Psoas muscle (tissue), 8 donors: ENCODE measurements around the gene LRP1B. TPM values are rescaled to one million over a fixed set of nuclear protein-coding genes. Genes with fewer than 3 reads are reported as not detected.

Source experiments
- ATAC-seq, 4 donors: fragments of 200-7000 bp; cut with Tn5 transposase; one replicate each; pipeline ENCODE4 v1.9.1; 2020; ENCODE audit warnings: moderate library complexity in 3 of 4, mild to moderate bottlenecking in 2 of 4
- DNase-seq, 2 donors: peaks; one replicate each; pipeline ENCODE4 v3.0.0-alpha.2; 2020
- H3K27ac ChIP-seq: fragments of 200-600 bp; one replicate; pipeline ENCODE4 v1.8.0; 2022
- H3K27me3 ChIP-seq, 3 donors: fragments of 200-600 bp in 1 of 3; one replicate each; pipeline versions ENCODE4 v1.6.1 to v1.8.0; 2013 to 2022; ENCODE audit warnings: low read length in 2 of 3, mild to moderate bottlenecking in 2 of 3, moderate library complexity in 1 of 3; ENCODE audit not compliant: insufficient read depth in 3 of 3
- H3K36me3 ChIP-seq, 2 donors: fragments of 200-600 bp in 1 of 2; one replicate each; pipeline versions ENCODE4 v1.6.1 to v1.8.0; 2013 to 2022; ENCODE audit warnings: low read depth in 1 of 2, mild to moderate bottlenecking in 1 of 2, moderate library complexity in 1 of 2; ENCODE audit not compliant: insufficient read depth in 1 of 2
- H3K4me1 ChIP-seq: fragments of 200-600 bp; one replicate; pipeline ENCODE4 v1.8.0; 2022
- H3K4me3 ChIP-seq: fragments of 200-600 bp; one replicate; pipeline ENCODE4 v1.8.0; 2022; ENCODE audit warnings: mild to moderate bottlenecking
- H3K9me3 ChIP-seq: fragments of 200-600 bp; one replicate; pipeline ENCODE4 v1.8.0; 2022
- CTCF ChIP-seq: fragments of 200-600 bp; IDR thresholded peaks from one replicate; pipeline ENCODE4 v1.8.0; 2022; ENCODE audit warnings: antibody characterized with exemption
- WGBS, 3 donors: extraction: QIAGEN DNeasy Blood & Tissue Kit; methylation state at CpG; one replicate each; pipeline versions ENCODE4 v1.1.6 to v1.1.7; 2013; 5-methylcytosine and 5-hydroxymethylcytosine counted together
- intact Hi-C, 2 donors: fragments of 100-400 bp; cut with DNase I; formaldehyde crosslinking; loops; one replicate each; pipeline versions ENCODE4 v1.11.0 to v1.14.2; 2022
- polyA plus RNA-seq, 3 donors: library from polyadenylated mRNA; stranded (reverse); fragments of 200-250 nt; gene quantifications; one replicate each; pipeline ENCODE4 v1.2.3, GENCODE V29; 2013
- total RNA-seq, 4 donors: library from RNA; stranded (reverse); fragmentation: NEBNext Ultra II Directional in 2 of 4; extraction: Animal tissue kit (Norgen Biotek cat#: 25700) in 2 of 4; gene quantifications; one replicate each; pipeline versions ENCODE4 v1.2.1 to v1.2.4, GENCODE V29; 2021 to 2023
- donor health status: healthy with polysubstance abuse.
- donor health status: DM: no; HTN: no; CAD: no; lungs with moderate emphysema.
- donor health status: Bipolar disorder and iron deficiency.
- donor health status: healthy.
- donor health status: DM: yes; HTN: yes; CAD: no.
- donor health status: DM: no; HTN: no; CAD: no.
- donor health status: DM: no; HTN: no; CAD: no.
- donor health status: DM: yes; HTN: yes; CAD: no.

The LRP1B gene
- total and polyA plus RNA-seq, 7 donors, result 0.33 to 3.3 (median 0.95) TPM

- H3K27ac ChIP-seq, result no peak overlapping the region
- whole genome bisulfite sequencing, 3 donors, result 87 to 92% (median 91%) methylated on average over 2 of the region's 2 CpGs
- no peak for DNase-seq
- H3K4me1 ChIP-seq, result no peaks in the 10 kb centered on the region
- TF ChIP-seq CTCF, result no peak
- H3K4me3 ChIP-seq, result no peak overlapping the region
- ATAC-seq, result no peak
- no peaks in the 10 kb centered on the region for H3K36me3 ChIP-seq
- H3K27me3 ChIP-seq, result no peaks in the 10 kb centered on the region
- no peaks in the 10 kb centered on the region for H3K9me3 ChIP-seq
- intact Hi-C loops, result no loop called here
These were observed 1553.4 kb downstream of the LRP1B start for GRCh38 chr2:140577453-140577852.

- no peaks in the 10 kb centered on the region for H3K9me3 ChIP-seq
- H3K4me3 ChIP-seq, result no peak overlapping the region
- no peaks in the 10 kb centered on the region for H3K27me3 ChIP-seq
- no peaks in the 10 kb centered on the region for H3K4me1 ChIP-seq
- intact Hi-C loops, result no loop called here
- no peak for TF ChIP-seq CTCF
- no peak for ATAC-seq
- WGBS, 3 donors, result 88 to 89% (median 88%) methylated on average over 2 of the region's 2 CpGs
- H3K27ac ChIP-seq, result no peak overlapping the region
- no peak for DNase-seq
- H3K36me3 ChIP-seq, result no peaks in the 10 kb centered on the region
These were observed 1563.1 kb downstream of the LRP1B start for GRCh38 chr2:140567734-140568133.

GRCh38 chr2:140565756-140566155 is 1565.1 kb downstream of the LRP1B start:
- Histone ChIP-seq H3K27ac (no peak overlapping the region), H3K4me1 (no peaks in the 10 kb centered on the region), H3K27me3 (no peaks in the 10 kb centered on the region), H3K36me3 (no peaks in the 10 kb centered on the region), H3K4me3 (no peak overlapping the region), H3K9me3 (no peaks in the 10 kb centered on the region)
- WGBS, 3 donors, result 75 to 80% (median 79%) methylated on average over 3 of the region's 3 CpGs
- ATAC-seq, result no peak
- DNase-seq, result no peak
- intact Hi-C loops, result no loop called here
- TF ChIP-seq CTCF, result no peak

DNA sequence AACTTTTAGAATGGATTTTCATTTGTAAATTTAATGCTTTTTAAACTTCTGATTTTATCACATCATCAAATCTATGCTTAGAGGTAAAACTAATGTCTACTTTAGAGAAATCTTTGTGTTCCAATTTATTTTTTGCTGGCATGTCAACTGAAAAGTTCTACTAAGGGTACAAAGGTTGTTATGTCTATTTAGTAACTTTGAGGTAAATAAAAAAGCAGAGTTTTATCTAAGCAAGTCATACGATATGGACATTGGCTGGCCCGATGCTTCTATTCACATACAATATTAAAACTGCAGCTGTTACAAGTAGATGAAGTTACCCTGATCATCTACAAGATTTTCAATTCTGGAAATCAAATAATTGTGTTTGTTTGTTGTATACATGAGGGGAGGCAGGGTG is 1575.1 kb downstream of the LRP1B start:
- no peak overlapping the region for H3K4me3 ChIP-seq
- H3K36me3 ChIP-seq, result no peaks in the 10 kb centered on the region
- no peak for TF ChIP-seq CTCF
- 69 to 75% (median 74%) methylated on average over 2 of the region's 2 CpGs for WGBS, 3 donors
- intact Hi-C loops, result no loop called here
- H3K9me3 ChIP-seq, result no peaks in the 10 kb centered on the region
- no peaks in the 10 kb centered on the region for H3K27me3 ChIP-seq
- H3K27ac ChIP-seq, result no peak overlapping the region
- ATAC-seq, result no peak
- no peak for DNase-seq
- H3K4me1 ChIP-seq, result no peaks in the 10 kb centered on the region

GRCh38 chr2:140552634-140553033 is 1578.2 kb downstream of the LRP1B start:
- TF ChIP-seq CTCF, result no peak
- H3K27me3 ChIP-seq, result no peaks in the 10 kb centered on the region
- no peaks in the 10 kb centered on the region for H3K9me3 ChIP-seq
- no peak for ATAC-seq
- H3K4me1 ChIP-seq, result no peaks in the 10 kb centered on the region
- no peak overlapping the region for H3K27ac ChIP-seq
- WGBS, 3 donors, result 91 to 94% (median 92%) methylated on average over 3 of the region's 3 CpGs
- no peak overlapping the region for H3K4me3 ChIP-seq
- no peaks in the 10 kb centered on the region for H3K36me3 ChIP-seq
- intact Hi-C loops, result no loop called here
- DNase-seq, result no peak
